Activated CD4-positive, alpha-beta T cell treated with anti-CD3 and anti-CD28 coated beads for 24 hours (primary cell): ENCODE measurements around the gene PTPRM.

Source experiments
- DNase-seq, 2 donors: peaks; one replicate each; pipeline ENCODE4 v3.0.0-alpha.2; 2020; ENCODE audit warnings: low read depth in 2 of 2

PTPRM gene

DNA sequence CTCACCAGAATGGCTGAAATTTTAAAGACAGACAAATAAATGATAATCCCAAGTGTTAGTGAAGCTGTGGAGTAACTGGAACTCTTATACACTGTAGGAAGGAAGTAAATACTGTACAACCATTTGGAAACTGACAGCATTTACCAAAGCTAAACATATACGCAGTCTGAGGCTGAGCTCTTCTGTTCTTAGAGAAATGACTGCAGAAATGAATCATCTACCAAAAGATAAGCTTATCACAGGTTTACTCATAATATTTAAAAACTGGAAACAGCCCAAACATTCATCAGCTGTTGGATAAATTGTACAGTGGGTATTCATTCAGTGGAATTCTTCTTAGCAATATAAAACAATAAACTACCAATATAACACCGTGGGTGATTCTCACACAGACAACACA, 824.0 kb downstream of the PTPRM start:
- no peak for DNase-seq

DNA sequence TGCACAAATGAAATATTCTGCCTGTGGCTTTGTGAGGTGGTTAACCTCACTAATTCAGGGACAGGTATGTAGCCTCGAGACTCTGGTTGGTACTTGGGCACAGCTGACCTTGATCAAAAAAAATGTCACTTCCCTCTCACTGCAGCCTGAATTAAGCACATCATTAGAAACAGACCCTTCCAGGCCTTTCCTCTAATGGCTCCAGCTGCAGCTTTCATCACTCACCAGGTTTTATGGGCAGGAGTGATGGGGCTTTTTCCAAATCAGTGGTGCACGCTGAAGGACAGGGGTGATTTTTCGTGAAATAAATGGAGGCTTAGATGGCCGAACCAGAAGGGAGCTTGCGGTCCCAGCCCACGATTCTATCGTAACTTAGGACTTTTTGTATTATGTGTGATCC, 829.1 kb downstream of the PTPRM start:
- no peak for DNase-seq

DNA sequence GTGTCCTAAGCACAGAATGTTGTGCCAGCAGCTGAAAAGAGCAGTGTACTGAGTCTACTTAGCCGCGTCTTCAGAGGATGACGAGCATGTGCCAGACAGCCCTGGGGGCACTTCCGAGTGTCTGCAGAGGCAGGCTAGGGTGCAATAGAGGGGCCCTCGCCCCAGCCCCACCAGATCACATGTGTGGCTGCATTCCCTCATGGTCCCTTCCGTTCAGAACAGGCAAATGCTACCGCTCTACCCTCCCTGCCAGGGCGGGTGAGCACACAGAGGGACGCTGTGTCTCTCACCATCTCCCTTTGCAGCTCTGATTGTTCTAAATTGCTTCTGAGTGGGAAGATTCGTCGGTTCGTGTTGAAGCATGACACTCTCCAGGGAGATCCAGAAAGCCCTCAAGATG, 829.9 kb downstream of the PTPRM start:
- DNase-seq: no peak

DNA sequence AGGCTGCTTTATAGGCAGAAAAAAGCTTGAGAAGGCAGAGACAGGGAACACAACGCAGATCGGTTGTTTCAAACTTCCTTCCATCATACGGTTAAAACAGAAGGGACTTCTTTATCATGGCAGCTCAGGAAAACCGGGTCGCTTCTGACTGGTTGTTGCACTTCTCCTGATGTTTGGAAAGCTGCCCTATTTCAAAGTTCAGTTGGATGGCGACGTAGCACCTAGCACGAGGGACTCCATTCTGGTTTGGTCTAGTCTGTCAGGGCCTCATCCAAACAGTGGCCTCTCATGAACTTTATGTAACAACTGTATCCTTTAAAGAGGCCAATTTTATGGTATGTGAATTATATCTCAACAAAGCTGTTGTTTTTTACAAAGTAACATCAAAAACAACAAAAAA, 832.0 kb downstream of the PTPRM start:
- DNase-seq: no peak

DNA sequence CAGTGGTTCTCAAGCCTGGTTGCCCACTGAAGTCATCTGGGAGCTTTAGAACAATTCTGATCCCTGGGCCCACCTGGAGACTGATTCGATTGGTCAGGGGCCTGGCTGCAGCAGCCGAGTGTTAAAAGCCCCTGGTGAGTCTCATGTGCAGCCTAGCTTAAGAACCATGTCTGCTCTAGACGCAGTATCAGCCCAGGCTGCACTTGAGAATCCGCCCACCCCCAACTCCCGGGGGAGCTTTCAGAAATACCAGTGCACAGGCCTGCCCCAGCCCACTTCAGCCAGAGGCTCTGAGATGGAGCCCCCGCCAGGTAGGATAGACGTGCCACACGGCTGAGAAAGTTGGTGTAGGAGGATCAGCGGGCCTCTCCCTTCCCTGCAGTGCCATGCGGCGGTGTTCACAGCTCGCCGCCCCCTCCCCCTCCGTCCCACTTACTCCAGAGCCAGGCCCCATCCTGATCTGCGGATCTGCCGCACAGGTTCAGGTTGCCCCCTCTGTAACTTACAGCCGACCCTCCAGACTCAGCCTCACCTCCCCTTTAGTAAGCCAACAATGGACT, 833.2 kb downstream of the PTPRM start:
- DNase-seq: no peak

DNA sequence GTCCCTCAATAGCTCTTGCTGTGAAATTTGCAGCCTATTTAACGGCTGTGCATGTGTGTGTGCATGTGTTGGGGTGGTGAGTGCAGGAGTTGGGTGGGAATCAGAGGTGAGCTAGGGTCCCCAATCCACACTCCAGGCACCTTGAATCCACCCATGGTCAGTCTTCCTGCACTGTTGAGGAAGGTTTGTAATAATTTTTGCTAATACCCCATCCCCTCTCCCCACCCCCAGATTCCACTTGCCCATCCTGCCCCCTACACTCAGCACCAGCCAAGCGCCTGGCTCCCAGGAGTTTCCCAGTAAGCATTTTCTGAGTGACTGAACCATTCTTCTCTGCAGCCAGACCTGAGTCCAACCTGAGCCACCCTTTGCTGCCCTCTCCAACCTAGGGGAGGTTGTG, 833.7 kb downstream of the PTPRM start:
- DNase-seq: no peak

DNA sequence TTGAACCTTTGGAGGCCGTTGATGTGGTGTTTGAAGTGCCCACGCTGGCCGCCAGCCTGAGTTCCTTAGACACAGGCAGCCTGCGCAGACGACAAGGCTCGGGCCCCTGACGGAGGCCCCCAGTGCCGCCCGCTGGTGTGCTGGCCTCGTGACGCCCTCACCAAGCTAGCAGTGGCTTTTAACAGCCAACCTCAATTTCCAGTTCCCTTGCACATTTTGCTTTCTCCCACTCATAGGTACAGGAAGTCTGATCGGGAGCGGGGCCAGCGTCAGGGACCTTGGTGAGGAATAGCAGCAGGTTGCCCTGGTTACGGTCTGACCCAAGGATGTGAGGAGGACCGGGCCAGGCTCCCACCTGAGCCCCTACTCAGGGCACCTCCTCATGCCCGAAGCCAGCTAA, 834.5 kb downstream of the PTPRM start:
- no peak for DNase-seq

DNA sequence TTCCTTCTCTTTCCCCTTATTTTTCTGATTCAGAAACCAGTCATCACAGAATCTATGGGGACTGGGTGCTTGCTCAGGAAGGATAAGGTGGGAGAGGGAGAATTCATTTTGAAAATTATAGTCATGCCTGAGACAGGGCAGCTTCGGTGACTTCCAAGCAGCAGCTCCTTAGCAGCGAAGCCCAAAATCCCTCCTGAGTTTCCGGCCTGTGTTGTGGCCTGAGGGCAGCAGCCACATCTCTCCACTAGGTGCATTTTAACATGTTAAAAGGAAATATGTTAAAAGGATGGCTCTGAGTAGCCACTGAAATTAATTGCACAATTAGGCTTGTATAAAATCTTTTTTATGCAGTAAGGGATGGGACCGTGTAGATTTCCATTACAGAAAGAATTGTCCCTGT, 835.1 kb downstream of the PTPRM start:
- DNase-seq: no peak

DNA sequence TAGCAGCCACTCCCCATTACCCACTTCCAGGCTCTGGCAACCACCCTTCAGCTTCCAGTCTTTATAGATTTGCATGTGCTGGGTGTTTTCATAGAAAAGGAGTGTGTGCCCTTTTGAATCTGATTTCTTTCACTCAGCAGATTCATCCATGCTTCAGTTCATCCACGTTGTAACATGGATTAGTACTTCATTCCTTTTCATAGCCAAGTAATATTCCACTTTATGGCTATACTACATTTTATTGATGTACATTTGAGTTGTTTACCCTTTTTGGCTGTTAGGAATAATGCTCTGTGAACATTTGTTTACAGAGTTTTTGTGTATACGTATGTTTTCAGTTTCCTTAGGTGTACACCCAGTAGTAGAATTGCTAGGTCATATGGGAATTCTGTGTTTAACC, 836.6 kb downstream of the PTPRM start:
- no peak for DNase-seq

DNA sequence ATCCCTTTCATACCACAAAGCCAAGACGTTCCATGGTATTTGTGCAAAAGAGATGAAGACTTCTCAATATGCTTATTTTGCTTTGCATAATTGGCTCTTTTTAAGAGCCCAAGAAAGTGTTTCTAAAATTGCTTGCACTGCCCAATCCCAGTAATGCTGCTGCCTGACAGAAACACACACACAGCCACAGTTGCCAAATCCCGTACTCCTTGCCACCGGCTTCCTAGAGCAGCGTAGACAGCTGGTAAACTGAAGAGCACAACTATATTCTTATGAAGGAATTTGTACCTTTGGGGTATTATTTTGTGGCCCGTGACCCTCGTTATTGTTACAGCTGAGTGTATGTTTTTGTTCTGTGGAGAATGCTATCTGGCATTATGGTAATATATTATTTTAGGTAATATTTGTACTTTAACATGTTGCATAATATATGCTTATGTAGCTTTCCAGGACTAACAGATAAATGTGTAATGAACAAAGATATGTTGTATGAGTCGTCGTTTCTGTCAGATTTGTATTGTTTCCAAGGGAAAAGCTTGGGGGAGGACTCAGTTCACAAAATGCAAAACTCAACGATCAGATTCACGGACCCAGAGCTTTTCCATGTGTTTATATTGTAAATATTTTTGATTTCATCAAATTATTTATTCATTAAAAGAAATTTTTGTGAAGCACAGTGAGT, 839.2 kb downstream of the PTPRM start:
- DNase-seq: no peak

DNA sequence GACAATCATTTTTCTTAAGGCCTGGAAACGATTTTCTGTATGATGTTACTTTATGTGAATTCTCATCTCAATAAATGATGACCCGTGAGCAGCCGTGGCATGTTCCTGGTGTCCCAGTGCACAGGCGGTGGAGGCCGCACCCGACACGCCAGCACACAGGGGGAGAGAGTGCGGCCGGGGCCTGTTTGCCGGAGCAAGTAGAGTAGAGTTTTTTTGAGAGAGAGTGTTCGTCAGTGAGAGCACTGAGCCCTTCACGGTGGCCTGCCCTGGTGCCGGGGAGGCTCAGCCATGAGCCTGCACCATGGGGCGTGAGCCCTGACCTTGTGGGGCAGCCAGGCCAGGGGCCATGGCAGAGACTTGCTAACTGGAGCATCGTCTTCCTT, 839.7 kb downstream of the PTPRM start:
- DNase-seq: no peak

DNA sequence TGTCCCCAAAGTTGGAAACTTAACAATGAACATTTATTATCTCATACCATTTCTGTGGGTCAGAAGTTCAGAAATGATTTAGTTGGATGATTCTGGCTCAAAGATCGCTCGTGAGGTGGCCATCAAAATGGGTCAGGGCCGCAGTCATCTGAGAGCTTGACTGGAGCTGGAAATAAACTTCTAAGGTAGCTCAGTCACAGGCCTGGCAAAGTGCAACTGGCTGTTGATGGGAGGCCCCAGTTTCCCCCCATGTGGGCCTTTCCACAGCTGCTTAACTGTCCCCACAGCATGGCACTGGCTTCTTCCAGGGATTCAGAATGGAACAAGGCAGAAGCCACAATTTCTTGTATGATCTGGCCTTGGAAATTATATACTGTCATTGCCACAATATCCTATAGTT, 842.0 kb downstream of the PTPRM start:
- DNase-seq: no peak

DNA sequence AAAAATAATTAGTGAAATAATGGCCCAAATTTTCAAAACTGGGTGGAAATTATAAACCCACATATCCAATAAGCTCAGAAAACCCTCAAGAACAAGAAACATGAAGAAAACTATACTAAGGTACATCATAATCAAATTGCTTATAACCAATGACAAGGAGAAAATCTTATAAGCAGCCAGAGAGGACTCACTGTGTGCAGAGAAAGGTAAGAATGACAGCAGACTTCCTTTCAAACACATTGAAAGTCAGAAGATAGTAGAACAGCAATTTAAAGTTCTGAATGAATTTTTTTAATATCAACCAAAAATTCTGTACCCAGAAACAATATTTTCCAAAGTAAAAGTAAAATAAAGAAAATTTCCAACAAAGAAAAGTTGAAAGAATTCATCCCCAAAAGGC, 844.4 kb downstream of the PTPRM start:
- no peak for DNase-seq

DNA sequence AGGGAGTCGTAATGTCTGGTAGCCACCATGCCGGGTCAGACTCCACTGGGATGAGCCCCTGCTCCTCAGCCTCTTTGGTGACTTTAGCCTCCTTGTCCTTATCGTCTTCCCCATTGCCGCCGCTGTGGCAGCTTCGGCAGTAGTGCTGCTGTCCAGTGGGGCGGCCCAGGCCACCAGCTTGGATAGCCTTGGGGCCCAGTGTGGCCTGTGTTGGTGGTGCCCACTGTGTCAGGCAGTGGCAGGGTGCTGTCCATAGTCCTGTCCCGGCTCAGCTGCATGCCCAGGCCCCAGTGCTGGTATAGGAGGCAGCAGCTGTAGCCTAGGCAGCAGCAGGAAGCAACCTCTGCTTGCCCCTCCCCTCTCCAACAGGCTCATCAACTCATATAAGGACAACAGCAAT, 845.0 kb downstream of the PTPRM start:
- no peak for DNase-seq

DNA sequence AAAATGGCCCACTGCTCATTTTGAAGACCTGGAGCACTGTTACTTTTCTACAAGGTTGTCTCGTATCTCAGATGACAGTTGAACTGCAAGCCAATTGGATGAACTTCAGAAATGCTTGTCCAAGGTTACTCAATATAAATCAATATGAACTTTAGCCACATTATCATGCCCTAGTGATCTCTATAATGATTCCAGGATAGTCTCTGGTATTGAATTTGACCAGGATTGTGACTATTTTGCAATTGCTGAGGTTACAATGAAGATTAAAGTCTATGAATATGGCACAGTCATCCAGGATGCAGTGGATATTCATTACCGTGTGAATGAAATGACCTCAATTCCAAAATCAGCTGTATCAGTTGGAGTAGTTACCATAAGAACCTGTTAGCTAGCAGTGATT, 846.1 kb downstream of the PTPRM start:
- no peak for DNase-seq

DNA sequence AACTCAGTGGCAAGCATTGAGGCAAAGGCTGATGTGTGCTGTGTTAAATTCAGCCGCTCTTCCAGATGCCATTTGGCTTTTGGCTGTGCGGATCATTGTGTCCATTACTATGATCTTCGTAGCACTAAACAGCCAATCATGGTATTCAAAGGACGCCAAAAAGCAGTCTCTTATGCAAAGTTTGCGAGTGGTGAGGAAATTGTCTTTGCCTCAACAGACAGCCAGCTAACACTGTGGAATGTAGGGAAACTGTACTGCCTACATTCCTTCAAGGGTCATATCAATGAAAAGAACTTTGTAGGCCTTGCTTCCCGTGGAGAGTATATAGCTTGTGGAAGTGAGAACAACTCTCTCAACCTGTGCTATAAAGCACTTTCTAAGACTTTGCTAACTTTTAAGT, 846.6 kb downstream of the PTPRM start:
- DNase-seq: no peak

DNA sequence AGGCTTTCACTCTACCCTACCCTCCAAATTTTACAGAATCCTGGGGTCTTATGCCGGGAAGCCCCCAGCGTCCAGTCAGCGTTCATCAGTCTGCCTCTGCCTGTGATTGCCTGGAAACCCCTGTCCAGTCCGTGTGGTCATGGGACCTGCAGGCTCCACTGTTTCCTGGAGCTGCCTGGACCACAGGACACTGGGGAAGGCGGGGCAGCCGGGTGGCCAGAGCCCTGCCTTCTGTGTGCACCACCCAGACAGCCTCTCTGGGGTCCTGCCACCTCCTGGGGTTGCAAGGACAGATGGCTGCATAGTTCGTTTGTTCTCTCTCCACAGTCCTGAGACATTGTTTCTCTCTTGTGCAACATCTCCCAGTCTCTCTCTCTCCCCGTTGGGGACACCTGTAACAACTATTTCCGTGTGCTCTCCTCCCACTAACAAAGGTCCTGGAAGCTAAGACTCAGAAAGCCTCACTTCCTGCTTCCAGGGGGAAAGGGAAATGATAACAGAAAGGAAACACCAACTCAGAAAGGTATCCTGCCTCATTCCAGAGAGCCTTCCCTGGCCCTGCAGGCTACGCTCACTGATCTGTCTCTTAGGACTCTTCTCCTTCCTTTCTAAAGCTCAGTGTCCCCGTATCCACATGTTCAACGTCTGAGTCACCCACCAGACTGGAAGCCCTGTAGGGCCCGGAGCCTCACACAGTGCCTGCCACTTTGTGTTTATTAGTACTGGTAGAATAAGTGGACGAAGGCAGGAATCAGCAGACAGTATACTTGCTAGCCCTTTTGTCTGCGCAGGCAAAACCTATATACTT, 849.3 kb downstream of the PTPRM start:
- no peak for DNase-seq

DNA sequence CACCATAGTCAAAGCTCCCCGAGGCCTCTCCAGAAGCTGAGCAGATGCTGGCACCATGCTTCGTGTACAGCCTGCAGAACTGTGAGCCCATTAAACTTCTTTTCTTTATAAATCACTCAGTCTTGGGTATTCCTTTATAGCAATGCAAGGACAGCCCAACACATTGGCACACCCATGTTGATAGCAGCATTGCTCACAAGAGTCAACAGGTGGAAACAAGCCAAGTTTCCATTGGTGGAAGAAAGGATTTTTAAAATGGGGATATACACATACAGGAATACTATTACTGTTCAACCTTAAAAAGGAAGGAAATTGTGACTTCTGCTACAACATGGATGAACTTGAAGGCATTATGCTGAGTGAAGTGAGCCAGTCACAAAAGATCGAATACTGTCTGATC, 855.3 kb downstream of the PTPRM start:
- no peak for DNase-seq

DNA sequence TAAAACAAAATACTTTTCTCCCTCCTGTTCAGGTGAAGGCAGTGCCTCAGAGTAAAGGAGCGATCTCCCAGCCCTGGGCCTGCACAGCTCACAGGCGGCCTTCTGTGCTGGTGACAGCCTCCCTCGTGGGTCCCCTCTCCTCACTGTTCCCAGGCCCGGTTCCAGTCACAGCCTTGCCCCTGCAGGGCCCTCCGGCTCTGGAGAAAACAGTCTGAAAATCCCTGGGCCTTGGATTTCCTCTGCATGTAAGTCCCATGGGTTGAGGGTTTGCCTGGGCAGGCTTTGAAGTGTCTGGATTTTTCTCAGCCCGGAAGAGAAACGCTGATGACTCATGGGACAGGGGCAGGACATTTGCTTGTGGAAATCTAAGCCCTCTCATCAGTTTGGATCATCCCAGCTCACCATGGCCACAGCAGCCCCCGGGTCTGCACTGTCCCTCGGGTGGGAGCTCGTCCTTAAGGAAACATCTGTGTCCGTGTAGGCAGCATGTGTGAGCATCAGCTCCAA, 856.0 kb downstream of the PTPRM start:
- no peak for DNase-seq

DNA sequence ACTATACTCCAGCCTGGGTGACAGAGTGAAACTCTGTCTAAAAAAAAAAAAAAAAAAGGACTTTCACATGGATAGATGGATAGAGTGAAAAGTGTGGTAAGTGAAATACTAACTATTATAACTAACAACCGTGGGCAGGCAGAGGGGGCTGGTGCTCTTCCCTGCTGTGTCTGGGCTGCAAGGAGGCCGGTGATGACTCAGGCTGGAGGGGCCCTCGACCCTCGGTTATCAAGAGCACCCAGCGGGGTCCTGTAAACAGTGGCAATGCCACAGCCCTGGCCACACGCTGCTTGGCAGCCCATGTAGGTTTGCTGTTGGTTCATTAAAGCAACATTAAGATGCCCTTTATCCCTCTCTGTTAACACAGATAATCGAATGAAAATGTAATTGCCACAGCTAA, 857.4 kb downstream of the PTPRM start:
- DNase-seq: no peak

DNA sequence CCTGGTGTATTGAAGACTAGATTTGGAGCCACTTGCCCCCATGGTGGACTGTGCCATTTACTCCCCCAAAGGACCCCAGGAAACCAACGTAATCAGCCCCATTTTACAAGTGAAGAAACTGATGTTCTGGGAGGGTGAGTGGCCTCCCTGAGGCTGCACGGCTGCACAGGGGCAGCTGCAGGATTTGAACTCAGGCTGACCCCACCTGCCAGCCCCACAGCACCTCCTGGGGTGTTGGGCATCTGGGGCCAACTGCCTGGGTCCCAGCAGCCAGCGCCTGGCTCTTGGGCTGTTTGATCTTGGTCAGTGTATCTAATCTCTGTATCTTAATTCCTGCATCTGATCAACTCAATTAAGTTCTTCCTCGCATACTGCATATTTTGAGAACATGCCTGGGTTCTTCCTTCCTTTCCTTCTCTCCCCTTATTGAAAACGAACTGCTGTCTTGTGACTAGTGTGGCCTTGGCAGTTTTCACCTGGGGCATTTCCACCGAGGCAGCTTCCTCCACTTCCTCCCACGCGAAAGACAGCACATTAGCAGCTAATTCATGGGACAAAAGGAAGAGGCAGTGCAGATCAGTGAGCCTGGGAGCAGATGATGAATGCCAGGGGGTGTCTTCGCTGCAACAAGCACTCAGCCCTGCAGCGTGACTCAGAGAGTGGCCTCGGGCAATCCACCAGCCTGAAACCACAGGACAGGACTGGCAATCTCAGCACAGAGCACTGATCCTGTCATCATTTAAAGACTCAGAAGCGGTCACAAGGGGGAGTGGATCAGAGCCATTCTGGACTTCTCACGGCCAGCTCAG, 858.0 kb downstream of the PTPRM start:
- DNase-seq: no peak

DNA sequence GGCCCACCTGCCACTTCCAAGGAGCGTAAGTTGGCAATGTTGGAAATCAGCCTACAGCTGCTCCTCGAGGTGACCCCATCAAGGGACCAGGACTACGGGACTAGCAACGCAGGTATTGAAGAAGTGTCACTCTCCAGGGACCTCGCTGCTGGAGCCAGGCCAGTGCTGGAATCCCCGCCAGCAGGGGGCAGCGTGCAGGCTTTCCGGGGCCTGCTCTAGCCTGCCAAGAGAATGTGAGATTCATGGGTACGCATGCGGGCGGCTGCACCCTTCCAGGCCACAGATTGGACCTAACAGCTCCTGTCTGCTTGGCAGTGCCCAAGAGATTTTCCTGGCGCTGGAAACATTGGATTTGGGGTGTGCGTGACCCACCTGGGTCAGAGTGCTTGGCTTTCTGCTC, 859.3 kb downstream of the PTPRM start:
- peak in 1 of 2 donors; percentile 26 for DNase-seq
